NB4 (cell line): ENCODE results near the gene CYBC1.

ENCODE experiments used
- DNase-seq: peaks from one replicate; pipeline ENCODE4 v3.0.0; 2010; ENCODE audit warnings: low read depth
- H3K4me3 ChIP-seq: one replicate; pipeline ENCODE4 v1.5.1; 2011; ENCODE audit warnings: mild to moderate bottlenecking, low read depth, low read length, moderate library complexity
- MYC ChIP-seq: IDR thresholded peaks from 2 replicates; pipeline ENCODE4 v1.6.1; 2011; ENCODE audit warnings: low read depth, low read length
- POLR2A ChIP-seq: IDR thresholded peaks from 2 replicates; pipeline ENCODE4 v1.6.1; 2011; ENCODE audit warnings: mild to moderate bottlenecking; ENCODE audit not compliant: insufficient read length; ENCODE audit errors: extremely low read depth
- TF ChIP-seq, protein P1 (sequence below): IDR thresholded peaks from one replicate; pipeline ENCODE4 v1.5.1; 2012; ENCODE audit warnings: low read depth, low read length
- TF ChIP-seq, protein P2 (sequence below): IDR thresholded peaks from 2 replicates; pipeline ENCODE4 v1.6.1; 2011; ENCODE audit warnings: low read depth, low read length

Gene CYBC1

DNA sequence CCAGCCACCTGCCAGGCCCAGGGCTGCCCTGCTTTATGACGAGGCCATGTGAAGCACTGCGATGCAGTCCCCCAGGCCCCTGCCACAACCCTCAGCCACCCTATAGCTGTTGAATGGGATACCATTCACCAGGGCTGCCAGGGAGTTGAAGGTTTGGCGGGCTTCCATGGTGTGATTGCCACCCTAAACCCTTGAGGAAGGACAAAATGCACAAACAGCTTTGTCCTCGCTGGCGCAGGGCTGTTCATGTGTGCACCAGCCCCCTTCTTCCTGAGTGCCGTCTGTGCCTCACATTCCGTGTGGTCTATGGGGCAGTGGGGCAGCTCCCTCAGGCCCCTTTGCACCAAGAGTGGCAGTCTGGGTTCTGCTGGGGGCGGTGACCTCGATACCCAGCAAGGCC lies 33.3 kb upstream of the CYBC1 start:
- H3K4me3 ChIP-seq: no peak overlapping the region
- TF ChIP-seq, protein P1, sequence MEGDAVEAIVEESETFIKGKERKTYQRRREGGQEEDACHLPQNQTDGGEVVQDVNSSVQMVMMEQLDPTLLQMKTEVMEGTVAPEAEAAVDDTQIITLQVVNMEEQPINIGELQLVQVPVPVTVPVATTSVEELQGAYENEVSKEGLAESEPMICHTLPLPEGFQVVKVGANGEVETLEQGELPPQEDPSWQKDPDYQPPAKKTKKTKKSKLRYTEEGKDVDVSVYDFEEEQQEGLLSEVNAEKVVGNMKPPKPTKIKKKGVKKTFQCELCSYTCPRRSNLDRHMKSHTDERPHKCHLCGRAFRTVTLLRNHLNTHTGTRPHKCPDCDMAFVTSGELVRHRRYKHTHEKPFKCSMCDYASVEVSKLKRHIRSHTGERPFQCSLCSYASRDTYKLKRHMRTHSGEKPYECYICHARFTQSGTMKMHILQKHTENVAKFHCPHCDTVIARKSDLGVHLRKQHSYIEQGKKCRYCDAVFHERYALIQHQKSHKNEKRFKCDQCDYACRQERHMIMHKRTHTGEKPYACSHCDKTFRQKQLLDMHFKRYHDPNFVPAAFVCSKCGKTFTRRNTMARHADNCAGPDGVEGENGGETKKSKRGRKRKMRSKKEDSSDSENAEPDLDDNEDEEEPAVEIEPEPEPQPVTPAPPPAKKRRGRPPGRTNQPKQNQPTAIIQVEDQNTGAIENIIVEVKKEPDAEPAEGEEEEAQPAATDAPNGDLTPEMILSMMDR: no peak
- TF ChIP-seq MYC (no peak), POLR2A (no peak)
- TF ChIP-seq, protein P2, sequence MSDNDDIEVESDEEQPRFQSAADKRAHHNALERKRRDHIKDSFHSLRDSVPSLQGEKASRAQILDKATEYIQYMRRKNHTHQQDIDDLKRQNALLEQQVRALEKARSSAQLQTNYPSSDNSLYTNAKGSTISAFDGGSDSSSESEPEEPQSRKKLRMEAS: no peak
- DNase-seq: no peak

DNA sequence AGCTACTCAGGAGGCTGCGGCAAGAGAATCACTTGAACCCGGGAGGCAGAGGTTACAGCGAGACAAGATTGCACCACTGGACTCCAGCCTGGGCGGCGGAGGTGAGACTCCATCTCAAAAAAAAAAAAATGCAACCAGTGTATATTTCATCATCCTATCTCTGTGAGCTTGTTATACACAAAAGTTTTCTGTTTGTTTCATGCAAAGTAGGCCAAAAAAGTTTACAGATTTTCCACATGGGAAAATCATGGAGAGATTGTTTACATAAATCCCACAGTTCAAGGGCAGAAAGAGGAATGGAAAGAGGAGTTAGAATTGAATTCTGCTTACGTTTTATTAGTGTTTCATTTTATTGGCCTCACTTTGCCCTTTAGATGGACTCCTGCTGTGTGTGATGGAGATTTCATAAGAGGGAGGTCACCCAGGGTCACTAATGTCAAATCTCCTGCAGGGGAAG lies 32.7 kb upstream of the CYBC1 start:
- TF ChIP-seq, protein P2: no peak
- TF ChIP-seq, protein P1: no peak
- TF ChIP-seq POLR2A: no peak
- no peak for TF ChIP-seq MYC
- H3K4me3 ChIP-seq: no peak overlapping the region
- DNase-seq: no peak

DNA sequence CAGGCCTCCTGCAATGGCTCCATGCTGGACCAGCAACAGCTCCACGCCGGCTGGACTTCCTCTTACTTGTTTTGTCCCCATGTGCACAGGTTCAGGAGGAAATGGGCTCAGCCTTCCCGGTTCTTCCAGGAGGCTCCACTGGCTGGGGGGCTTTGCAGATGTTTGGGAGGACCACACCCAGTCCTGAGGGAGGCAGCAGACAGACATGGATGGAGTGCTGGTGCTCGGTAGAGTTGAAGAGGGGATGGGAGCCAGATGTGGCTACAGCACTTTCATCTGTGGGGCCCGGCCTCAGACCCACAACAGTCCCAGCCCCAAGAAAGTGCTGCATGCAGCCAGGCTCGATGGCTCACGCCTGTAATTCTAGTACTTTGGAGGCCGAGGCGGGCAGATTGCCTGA lies 29.8 kb upstream of the CYBC1 start:
- H3K4me3 ChIP-seq: no peak overlapping the region
- TF ChIP-seq MYC (no peak), POLR2A (no peak)
- TF ChIP-seq, protein P1: no peak
- TF ChIP-seq, protein P2: no peak
- no peak for DNase-seq

DNA sequence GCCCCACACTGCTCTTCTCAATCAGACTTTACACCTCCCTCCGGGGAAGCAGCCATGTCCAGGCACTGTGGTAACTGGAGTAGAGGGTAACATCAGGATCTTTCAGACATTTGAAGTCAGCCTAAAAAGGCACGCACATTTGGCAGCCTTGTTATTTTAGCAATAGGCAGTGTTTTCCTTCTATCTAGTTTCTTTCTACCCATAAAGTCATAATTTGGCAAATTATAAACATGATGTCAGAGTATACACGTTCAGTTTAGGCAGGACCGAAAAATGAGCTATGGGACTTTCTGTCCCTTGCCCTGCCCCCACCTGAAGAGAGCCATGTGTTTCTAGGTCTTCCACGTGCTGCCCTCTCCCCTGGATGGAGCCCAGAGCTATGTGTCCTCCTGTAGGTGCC lies 29.1 kb upstream of the CYBC1 start:
- DNase-seq: no peak
- H3K4me3 ChIP-seq: no peak overlapping the region
- TF ChIP-seq POLR2A: no peak
- TF ChIP-seq, protein P2: no peak
- TF ChIP-seq MYC: no peak
- TF ChIP-seq, protein P1: no peak

DNA sequence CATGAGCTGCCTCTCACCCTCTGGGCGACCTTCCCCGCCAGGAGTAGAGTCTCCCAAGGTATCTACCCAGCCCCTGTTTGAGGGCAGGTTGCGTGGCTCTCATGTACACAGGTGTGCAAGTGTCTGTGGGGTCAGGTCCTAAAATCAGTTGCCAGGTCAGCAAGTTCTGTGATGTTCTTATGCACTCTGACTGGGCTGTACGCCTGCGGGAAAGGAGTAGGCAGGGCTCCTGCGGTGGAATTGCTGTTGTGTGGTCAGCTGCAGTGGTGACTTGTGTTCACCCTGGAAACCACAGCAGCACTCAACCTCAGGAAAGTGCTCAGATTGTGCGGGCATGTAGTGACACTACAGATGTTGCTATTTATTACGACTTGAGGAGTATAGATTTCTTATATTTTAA lies 27.4 kb upstream of the CYBC1 start:
- no peak for DNase-seq
- H3K4me3 ChIP-seq: no peak overlapping the region
- TF ChIP-seq, protein P2: no peak
- TF ChIP-seq, protein P1: no peak
- no peak for TF ChIP-seq POLR2A
- TF ChIP-seq MYC: no peak
